Rectal smooth muscle tissue (tissue), 1 donor: ENCODE results near the gene NUDT3.
"Not testable (repeated sequence)": the region's sequence is repeated elsewhere in the genome, so short reads cannot be mapped to it uniquely, and the experiment has no call there.

Experiments used
- H3K27ac ChIP-seq: one replicate; pipeline ENCODE4 v1.7.0; 2013; ENCODE audit warnings: low read depth, low read length, inconsistent platforms
- H3K27me3 ChIP-seq: one replicate; pipeline ENCODE4 v1.7.0; 2013; ENCODE audit warnings: low read length; ENCODE audit not compliant: control insufficient read depth, insufficient read depth
- H3K36me3 ChIP-seq: one replicate; pipeline ENCODE4 v1.7.0; 2013; ENCODE audit warnings: low read length; ENCODE audit not compliant: control insufficient read depth, insufficient read depth
- H3K4me1 ChIP-seq: one replicate; pipeline ENCODE4 v1.7.0; 2013; ENCODE audit warnings: low read length; ENCODE audit not compliant: control insufficient read depth, insufficient read depth
- H3K4me3 ChIP-seq: one replicate; pipeline ENCODE4 v1.7.0; 2013; ENCODE audit warnings: low read length
- H3K9ac ChIP-seq: one replicate; pipeline ENCODE4 v1.7.0; 2013; ENCODE audit warnings: low read length

Gene NUDT3

DNA sequence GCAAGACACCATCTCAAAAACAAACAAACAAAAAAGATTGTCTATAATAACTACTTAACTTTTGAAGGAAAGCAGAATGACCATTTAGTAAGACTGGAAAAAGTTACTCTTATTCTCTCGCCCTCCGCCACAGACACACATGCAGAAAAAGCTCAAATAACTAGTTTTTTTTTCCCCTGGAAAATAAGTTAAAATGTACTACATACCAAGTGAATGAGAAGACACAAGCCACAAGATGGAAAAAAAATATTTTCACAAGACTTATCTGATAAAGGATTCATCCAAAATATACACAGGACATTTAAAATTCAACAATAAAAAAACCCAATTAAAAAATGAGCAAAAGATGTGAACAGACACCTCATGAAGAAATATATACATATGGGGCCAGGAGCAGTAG, 31.9 kb downstream of the NUDT3 start:
- Histone ChIP-seq H3K4me1 (no peaks in the 10 kb centered on the region), H3K27me3 (no peaks in the 10 kb centered on the region), H3K4me3 (no peak overlapping the region), H3K36me3 (no peaks in the 10 kb centered on the region), H3K27ac (no peak overlapping the region), H3K9ac (no peak overlapping the region)

DNA sequence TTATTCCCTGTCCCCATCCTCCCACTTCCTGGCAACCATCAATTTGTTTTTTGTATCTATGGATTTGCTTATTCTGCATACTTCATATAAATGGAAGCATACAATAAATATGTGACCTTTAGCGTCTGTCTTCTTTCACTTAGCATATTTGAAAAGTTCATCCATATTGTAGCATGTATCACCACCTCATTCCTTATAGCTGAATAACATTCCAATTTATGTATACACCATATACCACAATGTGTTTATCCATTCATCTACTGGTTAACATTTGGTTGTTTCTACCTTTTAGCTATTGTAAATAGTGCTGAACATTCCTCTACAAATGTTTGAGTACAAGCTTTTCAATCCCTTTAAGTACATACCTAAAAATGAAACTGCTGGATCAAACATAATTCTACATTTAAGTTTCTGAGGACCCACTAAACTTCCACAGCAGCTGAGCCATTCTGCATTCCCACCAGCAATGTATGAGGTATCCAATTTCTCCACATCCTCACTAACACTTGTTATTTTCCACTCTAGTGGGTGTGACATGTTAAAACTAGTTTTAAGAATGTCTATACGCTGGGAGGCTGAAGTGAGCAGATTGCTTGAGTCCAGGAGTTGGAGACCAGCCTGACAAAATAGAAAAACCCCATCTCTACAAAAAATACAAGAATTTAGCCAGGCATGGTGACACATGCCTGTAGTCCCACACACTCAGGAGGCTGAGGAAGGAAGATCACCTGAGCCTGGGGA, 32.9 kb downstream of the NUDT3 start:
- Histone ChIP-seq H3K27me3 (no peaks in the 10 kb centered on the region), H3K9ac (no peak overlapping the region), H3K4me1 (no peaks in the 10 kb centered on the region), H3K27ac (no peak overlapping the region), H3K4me3 (no peak overlapping the region), H3K36me3 (no peaks in the 10 kb centered on the region)

DNA sequence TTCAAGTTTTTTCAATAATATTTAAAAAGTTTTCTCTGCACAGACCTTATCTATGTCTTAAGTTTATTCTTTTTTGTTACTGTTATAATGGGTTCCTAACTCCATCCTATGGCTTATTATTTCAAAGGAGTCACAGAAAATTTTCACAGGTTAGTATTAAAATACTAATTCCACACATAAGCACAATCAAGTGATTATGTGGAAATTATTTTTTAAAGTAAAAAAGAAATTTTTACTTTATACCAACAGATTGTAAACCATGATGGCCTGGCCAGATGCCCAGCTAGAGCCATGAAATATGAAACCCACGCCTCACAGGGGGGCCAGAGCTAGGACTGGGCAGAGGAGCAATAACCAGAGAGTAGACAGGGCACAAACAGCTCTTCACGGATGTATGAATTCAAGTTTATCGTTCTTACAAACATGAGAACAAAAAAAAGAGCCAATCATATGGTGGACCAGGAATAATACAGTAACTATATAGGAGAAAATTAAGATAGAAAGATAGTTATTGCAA, 34.0 kb downstream of the NUDT3 start:
- Histone ChIP-seq H3K4me3 (no peak overlapping the region), H3K4me1 (no peaks in the 10 kb centered on the region), H3K9ac (no peak overlapping the region), H3K27ac (no peak overlapping the region), H3K36me3 (no peaks in the 10 kb centered on the region), H3K27me3 (no peaks in the 10 kb centered on the region)

DNA sequence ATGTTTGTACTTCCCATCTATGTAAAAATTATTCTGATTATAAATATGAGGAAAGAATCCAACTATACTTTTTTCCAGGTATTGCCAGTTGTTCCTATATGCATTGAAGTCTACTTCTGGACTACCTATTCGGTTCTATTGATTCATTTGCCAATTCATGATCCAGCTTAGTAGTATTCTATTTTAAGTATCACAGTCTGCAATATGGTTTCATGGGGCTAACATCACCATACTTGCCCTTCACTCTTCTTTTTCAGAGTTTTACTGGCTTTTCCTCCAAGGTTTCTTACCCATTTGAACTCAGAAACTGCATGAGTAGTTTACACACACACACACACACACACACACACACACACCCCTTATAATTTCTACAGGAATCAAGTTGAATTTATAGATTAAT, 34.5 kb downstream of the NUDT3 start:
- Histone ChIP-seq H3K27me3 (no peaks in the 10 kb centered on the region), H3K4me1 (no peaks in the 10 kb centered on the region), H3K27ac (no peak overlapping the region), H3K9ac (no peak overlapping the region), H3K36me3 (no peaks in the 10 kb centered on the region), H3K4me3 (no peak overlapping the region)

DNA sequence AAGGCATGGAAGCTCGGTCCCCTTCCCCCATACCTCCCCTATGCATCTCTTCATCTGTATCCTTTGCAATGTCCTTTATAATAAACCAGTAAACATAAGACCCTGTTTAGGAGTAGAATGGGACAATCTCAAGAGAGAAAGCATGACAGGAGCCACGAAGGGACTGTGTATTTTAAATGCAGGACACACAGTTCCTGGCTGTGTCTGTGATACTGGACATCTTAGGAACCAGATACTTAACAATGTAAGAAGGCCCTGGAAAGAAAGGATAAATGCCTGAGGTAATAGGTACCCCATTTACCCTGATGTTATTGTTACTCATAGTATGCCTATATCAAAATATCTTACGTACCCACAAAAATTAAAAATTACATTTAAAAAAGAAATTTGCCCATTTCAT, 36.6 kb downstream of the NUDT3 start:
- Histone ChIP-seq H3K27ac (no peak overlapping the region), H3K9ac (no peak overlapping the region), H3K4me3 (no peak overlapping the region), H3K4me1 (no peaks in the 10 kb centered on the region), H3K36me3 (no peaks in the 10 kb centered on the region), H3K27me3 (no peaks in the 10 kb centered on the region)

DNA sequence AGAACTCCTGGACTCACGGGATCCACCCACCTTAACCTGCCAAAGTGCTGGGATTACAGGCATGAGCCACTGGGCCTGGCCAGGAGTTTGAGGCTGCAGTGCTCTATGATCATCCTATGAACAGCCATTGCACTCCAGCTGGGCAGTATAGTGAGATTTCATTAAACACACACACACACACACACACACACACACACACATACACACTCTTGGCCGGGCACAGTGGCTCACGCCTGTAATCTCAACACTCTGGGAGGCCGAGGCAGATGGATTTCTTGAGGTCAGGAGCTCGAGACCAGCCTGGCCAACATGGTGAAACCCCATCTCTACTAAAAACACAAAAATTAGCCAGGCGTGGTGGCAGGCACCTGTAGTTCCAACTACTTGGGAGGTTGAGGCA, 38.2 kb downstream of the NUDT3 start:
- H3K27ac ChIP-seq, H3K27me3 ChIP-seq, H3K36me3 ChIP-seq, H3K9ac ChIP-seq, H3K4me3 ChIP-seq, H3K4me1 ChIP-seq: not testable (repeated sequence)

DNA sequence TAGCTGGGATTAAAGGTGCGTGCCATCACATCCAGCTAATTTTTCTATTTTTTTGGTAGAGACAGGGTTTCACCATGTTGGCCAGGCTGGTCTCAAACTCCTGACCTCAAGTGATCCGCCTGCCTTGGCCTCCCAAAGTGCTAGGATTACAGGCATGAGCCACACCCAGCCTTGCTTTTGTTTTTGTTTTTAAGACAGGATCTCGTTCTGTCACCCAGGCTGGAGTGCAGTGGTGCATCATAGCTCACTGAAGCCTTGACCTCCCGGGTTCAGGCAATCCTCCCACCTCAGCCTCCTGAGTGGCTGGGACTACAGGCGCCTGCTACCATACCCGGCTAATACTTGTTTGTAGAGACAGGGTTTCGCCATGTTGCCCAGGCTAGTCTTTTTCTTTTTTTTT, 38.9 kb downstream of the NUDT3 start:
- H3K4me3 ChIP-seq, H3K27me3 ChIP-seq, H3K36me3 ChIP-seq, H3K9ac ChIP-seq, H3K4me1 ChIP-seq, H3K27ac ChIP-seq: not testable (repeated sequence)

DNA sequence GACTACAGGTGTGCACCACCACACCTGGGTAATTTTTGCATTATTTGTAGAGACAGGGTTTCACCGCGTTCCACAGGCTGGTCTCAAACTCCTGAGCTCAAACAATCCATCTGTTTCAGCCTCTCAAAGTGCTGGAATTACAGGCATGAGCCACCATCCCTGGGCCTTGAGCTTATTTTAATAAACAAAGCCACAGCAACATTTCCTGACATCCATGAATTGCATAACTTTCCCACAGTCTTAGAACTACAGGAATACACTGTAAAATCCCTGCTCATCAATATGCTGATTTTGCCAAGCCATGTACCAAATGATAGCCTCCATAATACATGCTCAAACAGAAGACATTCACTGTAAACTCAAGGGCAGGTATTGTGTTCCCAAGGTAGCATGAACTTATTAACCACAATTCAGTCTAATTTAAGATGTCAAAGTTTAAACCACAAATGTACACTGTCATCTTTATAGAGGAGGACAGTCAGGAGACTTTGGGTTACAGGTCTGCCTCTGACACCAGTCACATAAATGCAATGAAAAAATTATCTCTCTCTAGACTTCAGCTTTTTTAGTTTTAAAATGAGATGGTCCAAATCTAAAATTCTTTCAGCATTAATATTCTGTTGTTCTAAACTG, 40.0 kb downstream of the NUDT3 start:
- Histone ChIP-seq H3K27ac (no peak overlapping the region), H3K4me1 (no peaks in the 10 kb centered on the region)

DNA sequence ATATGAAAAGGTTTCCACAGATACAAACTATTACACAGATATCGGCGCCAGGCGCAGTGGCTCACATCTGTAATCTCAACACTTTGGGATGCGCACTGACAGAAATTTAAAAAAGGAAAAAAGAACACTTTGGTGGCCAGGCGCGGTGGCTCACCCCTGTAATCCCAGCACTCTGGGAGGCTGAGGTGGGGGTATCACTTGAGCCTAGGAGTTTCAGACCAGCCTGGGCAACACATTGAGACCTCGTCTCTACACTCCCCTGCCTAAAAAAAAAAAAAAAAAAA, 41.6 kb downstream of the NUDT3 start:
- Histone ChIP-seq H3K27ac (no peak overlapping the region), H3K4me3 (no peak overlapping the region), H3K36me3 (no peaks in the 10 kb centered on the region), H3K27me3 (no peaks in the 10 kb centered on the region), H3K9ac (no peak overlapping the region), H3K4me1 (no peaks in the 10 kb centered on the region)

More for the DNA sequence above, 40.0 kb downstream of the NUDT3 start:
- Histone ChIP-seq H3K27me3 (no peaks in the 10 kb centered on the region), H3K9ac (no peak overlapping the region), H3K4me3 (no peak overlapping the region), H3K36me3 (no peaks in the 10 kb centered on the region)

DNA sequence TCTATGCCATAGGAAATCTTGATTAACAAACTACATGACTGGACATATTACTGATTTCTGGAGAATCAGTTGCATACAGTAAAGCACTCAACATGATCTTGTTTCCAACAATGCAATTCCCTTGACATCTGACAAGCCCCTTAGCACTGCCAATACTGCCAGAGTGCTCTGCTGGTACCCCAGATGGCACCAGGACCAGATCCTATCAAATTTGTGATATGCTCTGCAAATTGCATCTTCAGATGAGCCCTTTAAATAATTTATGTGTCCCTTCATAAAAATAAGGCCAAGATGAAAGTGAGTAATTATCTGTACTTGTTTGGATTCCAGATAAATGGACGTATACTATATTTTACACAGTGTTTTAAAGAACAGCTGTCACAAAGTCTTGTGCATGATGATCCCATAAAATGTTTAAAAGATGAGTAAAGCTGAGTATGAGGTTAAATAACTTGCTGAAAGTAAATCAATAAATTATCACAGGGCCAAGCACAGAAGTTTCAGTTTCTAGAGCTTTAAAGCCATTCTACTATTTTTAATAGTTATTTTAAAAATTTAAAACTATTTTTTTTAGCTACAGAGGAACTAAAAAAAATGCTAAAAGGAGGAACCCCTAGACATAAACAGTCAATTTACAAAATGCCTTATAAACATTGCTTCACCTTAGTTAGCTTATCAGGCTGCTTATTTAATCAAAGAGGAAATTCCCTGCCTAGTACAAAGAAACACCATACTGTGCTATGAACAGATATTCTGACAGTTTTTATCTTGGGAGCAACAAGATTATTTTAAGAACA, 42.1 kb downstream of the NUDT3 start:
- H3K4me3 ChIP-seq: no peak overlapping the region
- H3K27ac ChIP-seq: no peak overlapping the region
- H3K36me3 ChIP-seq: no peaks in the 10 kb centered on the region
- no peaks in the 10 kb centered on the region for H3K27me3 ChIP-seq
- H3K9ac ChIP-seq: no peak overlapping the region
- H3K4me1 ChIP-seq: no peaks in the 10 kb centered on the region

DNA sequence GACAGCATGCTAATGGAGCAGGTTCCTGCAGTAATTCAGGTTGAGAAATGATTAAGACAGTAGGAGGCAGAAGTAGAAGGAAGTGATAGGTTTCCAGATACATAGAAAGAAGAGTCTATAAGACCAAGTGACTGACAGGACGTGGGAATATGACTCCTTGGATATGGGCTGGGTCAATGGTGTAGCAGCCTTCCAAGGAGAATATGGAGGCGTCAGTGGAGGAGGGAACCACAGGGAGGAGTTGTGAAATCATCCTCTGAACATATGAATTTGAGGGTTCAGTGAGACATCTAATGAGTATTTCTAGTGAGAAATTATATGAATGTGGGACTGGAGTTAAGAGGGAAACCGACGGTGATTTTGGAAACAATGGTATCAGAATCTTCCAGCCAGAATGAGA, 43.3 kb downstream of the NUDT3 start:
- no peak overlapping the region for H3K27ac ChIP-seq
- no peaks in the 10 kb centered on the region for H3K27me3 ChIP-seq
- no peaks in the 10 kb centered on the region for H3K36me3 ChIP-seq
- H3K4me1 ChIP-seq: no peaks in the 10 kb centered on the region
- no peak overlapping the region for H3K9ac ChIP-seq
- H3K4me3 ChIP-seq: no peak overlapping the region

DNA sequence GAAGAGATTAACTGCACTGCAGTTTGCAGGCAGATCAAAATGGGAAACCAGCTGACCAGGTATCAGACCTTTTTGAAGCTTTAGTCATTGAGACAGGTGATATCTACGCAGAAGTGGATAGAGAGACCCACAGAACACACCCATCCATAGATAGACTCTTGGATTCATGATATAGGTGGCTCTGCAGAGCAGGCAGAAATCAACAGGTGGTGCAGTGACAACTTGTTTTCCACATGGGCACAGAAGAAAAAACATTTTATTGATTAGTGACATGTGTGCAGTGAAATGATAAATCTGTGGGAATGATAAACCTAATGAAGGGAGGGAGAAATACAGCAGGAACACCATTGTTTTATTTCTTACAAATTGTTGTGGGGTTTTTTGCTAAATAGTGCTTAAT, 45.2 kb downstream of the NUDT3 start:
- no peak overlapping the region for H3K27ac ChIP-seq
- H3K9ac ChIP-seq: no peak overlapping the region
- H3K4me1 ChIP-seq: no peaks in the 10 kb centered on the region
- no peak overlapping the region for H3K4me3 ChIP-seq
- H3K36me3 ChIP-seq: no peaks in the 10 kb centered on the region
- H3K27me3 ChIP-seq: no peaks in the 10 kb centered on the region
